ENCODE data around the gene COL23A1.
"Not testable (repeated sequence)": the region's sequence is repeated elsewhere in the genome, so short reads cannot be mapped to it uniquely, and the experiment has no call there.

The COL23A1 gene

DNA sequence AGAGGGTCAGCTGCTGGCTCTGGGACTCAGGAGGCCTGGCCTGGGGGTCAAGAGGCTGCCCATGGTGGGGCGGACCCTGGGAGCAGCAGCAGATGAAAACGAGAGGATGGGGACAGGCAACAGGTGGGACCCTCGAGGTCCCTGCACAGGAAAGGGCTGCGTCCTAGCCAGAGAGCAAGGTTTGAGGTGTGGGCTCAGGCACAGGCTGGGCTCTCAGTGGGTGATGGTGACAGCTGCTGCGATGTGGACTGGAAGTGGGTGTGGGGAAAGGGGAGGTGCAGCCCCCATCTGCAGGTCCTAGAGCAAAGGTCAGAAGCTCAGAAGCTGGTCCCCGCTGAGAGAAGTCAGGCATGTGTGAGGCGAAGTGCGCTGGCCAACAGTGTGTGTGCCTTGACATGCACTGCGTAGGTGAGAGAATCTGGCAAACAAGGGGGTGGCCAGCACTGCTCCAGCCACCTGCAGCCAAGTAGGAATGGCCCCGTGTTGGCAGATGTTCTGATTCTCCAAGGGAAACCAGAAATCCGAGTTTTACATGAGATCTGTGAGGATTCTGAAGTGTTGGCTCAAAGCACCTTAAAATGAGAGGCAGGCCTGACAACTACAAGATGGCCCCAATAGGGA is 85.7 kb downstream of the COL23A1 start:
- no peak for DNase-seq (ENCODE audit: low spot score)

DNA sequence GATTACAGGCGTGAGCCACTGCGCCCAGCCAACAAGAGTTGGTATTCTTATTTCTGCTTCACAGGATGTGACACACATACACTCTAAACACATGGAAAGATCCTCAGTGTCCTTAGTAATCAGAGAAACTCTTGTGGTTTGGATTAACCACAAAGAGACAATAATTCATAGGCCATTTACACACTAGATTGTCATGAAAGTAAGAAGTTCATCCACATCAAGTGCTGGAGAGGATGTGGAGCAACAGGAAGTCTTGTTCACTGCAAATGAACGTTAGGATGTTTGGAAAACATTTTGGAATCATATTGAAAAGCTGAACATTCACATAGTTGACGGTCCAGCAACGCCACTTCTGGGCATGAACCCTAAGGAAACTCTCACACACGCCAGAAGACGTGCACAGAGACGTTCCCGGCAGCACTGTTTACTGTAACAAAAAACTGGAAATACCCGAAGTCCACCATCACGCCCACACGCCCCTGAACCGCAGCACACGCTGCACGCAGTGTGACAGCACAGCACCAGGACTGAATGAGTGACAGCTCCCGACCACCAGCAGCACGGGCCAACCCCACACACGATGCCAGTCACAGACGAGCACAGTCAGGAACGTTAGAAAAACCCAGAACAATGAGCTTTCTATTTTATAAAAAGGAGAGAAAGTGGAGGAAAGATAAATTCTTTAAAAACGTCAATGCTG is 87.6 kb downstream of the COL23A1 start:
- peak; percentile 71 for DNase-seq (ENCODE audit: low spot score)

DNA sequence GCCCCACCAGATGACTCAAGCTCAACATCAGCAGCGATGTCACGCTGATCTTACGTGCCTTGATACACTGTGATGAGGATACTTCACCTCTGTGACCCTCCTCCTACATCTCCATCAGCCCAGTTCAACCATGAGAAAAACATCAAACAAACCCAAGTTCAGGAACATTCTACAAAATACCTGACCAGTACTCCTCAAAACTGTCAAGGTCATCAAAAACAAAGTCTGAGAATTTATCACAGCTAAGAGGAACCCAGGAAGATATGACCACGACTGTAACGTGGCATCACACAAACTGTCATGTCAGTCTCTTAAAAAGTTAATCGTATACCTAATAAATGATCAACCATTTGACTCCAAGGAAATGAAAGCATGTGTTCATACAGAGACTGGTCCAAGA is 90.8 kb downstream of the COL23A1 start:
- peak; percentile 47 for DNase-seq (ENCODE audit: low spot score)

DNA sequence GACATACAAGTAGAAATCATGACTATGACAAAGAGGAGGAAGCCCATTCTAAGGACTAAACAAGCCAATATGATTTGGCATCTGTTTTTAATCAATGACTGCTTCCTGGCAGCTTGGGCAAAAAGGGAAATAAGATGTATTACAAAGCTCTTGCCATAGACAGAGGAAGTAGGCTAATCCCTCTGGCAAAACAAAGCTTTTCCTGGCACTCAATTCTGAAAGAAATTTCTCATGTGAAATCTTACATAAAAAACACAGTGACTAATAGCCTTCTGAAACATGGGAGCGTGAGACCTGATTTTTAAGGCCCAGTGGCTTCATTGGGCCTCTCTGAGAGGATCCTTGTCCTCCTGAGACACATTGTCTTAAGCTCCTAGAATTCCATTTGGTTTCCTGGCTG is 93.6 kb downstream of the COL23A1 start:
- no peak for DNase-seq (ENCODE audit: low spot score)

DNA sequence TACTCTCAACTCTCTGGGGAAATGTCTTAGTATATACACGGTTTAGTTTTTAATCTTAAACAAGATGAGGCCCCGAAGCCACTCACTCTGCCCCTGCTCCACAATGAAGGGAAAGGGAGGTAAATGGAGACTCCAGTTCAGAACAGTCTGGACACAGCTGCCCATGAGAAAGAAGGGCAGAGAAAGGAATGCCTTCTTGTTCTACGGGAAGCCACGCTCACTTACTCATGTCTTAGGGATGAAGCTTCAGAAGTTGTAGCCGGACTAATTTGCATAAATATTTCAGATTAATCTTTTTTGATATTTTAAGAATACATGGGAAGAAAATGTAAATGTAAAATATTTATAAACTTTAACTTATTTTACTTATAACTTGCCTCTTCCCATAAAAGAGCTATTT is 94.0 kb downstream of the COL23A1 start:
- DNase-seq (ENCODE audit: low spot score): no peak

DNA sequence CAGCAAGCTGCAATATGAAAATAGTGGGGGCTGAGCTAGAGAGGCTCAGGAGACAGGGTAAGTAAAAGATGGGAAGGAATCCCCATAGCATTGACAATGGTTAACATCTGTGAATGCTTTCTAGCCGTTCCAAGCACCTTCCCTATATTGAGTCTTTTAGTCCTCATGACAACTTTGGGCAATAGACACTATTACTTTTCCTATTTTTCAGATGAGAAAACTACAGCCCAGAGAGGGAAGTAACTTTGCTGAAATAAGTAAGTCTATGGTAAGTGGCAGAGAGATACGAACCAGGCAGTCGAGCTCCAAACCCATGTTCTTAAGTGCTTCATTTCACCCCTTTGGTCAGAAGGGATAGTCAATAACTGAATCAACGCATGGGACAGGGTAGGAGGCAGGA is 94.5 kb downstream of the COL23A1 start:
- no peak for DNase-seq (ENCODE audit: low spot score)

DNA sequence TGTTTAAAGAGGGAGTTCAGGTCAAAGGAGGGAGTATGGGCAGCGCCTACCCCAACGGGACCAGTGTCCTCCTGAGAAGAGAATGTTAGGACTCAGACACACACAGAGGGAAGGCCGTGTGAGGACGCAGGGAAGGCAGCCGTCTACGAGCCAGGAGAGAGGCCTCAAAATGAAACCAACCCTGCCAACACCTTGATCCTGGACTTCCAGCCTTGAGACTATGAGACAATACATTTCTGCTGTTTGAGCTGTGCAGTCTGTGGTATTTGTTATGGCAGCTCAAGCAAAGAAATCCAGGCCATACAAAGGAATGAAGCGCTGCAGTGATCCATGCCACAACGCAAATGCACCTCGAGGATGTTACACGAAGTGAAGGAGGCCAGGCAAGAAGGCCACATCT is 97.9 kb downstream of the COL23A1 start:
- no peak for DNase-seq (ENCODE audit: low spot score)

DNA sequence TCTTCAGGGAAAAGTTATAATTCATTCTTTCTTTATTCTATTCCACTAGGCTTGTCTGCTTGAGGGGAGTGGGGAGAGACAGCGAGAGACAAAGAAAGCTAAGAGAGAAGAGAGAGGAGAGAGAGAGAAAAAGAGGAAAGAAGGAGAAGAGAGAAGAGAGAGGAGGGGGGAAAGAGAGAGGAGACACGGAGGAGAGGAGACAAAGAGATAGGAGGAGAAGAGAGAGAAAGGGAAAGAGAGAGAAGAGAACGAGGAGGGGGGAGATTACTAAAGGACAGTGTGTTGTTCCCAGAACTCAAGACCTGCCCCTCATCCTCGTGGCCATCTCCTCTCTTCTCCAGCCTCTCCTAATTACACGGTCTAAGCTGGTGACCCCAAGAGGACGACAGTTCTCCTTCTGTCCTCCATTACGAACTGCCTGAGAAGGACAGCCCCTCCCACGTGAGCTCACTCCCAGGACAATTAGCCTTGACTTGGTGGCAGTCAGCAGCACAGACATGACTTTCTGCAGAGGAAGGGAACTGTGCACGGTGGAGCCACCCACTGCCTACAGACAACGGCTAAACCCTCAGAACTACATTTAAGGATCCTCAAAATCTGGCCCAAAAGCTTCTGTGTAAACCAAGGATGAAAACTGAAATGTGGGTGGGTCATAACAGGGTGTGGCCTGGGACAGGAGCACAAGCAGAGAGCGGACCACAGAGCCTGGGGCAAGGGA is 99.1 kb downstream of the COL23A1 start:
- no peak for DNase-seq (ENCODE audit: low spot score)

DNA sequence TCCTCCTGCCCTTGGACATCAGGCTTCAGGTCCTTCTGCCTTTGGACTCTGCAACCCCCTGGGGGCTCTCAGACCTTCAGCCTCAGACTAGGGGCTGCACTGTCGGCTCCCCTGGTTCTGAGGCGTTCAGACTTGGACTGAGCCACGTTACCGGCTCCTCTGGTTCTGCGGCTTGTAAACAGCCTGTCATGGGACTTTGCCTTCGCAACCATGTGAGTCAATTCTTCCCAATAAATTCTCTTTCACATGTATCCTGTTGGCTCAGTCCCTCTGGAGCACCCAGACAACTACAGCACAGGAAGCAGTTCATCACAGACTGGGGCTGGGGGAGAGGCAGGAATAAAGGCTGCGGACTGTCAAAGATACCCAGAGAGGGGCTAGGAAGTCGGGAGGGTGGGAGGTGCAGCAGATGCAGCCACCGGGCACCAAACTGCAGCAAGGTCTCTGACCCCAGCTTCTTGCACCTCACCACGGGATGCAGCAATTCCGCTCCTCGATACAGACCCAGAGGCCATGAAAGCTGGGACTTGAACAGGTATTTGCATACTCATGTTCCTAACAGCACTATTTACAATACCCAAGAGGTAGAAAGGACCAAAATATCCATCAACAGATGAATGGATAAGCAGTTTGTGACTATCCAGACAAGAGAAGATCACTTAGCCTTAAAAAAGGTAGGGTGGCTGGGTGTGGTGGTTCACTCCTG is 100.8 kb downstream of the COL23A1 start:
- no peak for DNase-seq (ENCODE audit: low spot score)

DNA sequence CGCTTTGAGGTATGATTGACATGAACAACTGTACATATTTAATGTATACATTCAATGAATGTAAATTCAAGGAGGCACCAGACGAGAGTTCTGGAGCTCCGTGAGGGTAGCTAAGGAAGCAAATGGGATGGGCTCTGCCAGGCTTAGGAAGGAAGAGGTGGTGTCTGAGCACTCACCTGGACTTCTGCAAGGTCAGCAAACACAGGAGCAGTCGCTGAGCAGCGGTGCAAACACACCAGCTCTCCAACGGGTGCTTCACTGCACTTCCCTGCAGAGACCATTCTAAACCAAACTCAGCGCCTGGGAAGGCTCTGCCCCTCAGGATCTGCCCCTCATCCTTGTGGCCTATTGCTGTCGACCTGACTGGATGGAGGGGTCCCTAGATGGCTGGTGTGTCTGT is 101.5 kb downstream of the COL23A1 start:
- no peak for DNase-seq (ENCODE audit: low spot score)

DNA sequence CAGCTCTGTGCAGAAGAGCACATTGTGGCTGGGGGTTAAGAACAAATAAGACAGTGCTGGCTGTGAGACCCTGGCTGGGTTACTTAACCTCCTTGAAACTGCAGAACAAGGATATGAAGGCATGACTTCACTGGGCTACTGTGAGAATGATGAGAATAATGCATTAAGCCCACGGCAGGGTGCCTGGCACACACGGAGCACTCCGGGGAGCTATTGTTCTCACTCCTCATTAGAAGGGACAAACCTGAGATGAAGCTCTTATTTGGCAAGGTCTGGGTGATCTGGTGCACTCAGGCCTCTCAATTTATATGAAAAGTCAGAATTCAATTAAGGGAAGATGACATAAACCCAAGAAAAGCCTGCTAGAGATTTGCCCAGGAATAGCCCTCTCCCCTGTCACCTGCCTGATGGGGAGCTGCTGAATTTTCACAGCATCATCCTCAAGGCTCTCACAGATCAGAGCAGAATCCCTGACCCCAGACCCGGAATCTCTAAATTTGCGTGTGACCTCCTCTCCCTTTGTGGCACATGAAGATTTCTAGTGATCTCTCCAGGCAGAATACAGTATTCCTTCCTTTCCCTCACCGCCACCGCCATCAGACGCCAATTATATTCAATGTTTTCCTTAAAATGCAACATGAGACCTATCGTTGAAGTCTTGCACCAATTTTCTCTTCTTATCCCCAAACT is 102.1 kb downstream of the COL23A1 start:
- DNase-seq (ENCODE audit: low spot score): no peak

DNA sequence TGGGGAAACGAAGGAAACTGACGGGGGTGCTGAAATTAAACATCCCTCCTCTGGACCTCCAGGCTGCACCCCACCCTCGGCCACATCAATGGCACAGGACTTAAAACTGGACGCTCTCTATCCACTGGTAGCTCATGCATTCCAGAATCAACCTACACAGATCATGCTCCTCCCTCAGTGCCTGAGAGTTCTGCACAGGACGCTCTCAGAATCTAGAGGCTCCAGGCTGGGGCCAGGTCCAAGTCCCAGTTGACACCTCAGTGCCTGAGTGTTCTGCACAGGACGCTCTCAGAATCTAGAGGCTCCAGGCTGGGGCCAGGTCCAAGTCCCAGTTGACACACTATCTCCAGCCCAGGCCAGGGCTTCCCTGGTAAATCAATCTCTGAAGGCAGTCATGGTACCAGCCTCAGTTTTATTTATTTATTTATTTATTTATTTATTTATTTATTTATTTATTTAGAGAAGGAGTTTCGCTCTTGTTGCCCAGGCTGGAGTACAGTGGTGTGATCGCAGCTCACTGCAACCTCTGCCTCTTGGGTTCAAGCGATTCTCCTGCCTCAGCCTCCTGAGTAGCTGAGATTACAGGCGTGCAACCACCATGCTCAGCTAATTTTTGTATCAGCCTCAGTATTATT is 103.2 kb downstream of the COL23A1 start:
- not testable (repeated sequence) for DNase-seq (ENCODE audit: low spot score)

DNA sequence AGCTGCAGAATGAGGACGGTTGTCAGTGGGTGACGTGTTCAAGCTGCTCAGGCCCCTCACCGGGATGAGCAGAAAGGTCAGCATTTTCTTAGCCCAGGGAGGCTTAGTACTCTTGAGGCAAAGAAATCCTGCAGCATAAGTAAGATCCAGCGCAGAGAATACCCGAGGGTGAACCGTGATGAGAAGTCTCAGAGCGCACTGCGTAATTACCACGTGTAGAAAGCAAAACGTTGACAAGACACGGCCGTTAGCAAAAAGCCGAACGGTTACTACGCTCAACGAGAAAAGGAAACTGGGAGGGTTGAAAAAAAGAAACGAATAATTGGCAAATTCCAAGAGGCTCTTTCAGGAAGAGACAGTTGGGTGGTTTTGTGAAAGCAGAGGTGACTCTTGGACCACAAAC is 104.0 kb downstream of the COL23A1 start:
- no peak for DNase-seq (ENCODE audit: low spot score)

DNA sequence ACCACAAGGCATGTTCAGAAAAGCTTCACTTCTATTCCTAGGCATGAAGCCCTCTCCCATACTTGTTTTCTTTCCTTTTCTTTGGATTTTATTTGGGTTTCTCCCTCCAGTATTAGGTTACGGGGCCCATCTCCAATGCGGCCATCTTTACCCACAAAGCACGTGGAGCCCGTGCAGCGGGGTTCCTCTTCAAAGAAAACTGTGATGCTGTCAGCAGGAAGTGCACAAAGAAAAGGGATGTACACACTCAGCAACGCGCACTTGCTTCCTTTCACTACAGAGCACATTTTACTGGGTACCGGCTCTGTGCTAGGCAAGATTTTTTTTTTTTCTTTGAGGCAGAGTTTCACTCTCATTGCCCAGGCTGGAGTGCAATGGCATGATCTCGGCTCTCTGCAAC is 106.6 kb downstream of the COL23A1 start:
- no peak for DNase-seq (ENCODE audit: low spot score)

DNA sequence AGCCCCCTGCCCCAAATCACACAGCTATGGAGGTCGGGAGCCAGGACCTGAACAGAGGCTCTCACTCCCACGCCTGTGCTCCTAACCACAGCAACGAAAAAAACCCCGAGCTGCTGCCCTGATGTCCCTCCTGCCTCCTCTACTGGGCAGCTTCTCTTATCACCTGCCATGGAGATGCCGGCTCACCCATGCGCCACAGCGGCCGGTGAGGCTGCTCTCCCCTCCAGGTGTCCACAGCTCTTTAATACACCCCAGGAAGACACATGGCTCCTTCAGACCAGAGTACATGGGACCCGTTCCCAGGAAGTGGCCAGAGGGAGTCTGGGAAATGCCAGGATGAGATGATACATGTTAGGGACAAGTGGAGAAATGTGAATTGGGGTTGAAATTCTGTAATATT is 110.9 kb downstream of the COL23A1 start:
- no peak for DNase-seq (ENCODE audit: low spot score)

DNA sequence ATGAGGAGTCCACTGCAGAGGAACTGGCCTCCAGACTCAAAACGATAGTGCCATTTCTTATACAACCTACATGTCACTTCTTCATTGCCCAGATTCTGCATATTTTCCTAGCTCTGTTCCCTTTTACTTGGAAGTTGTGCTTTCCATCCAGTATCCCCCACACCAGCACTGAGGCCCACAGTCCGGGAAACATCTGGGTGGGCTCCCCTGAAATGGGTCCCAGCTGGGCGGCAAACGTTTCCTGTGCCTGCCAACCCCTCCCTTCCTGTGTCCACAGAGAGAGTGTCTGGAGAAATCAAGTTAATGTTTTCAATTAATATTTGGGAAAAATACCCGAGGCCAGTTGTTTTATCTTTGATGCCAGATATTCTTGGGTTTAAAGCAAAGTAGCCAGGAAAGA is 111.8 kb downstream of the COL23A1 start:
- no peak for DNase-seq (ENCODE audit: low spot score)

DNA sequence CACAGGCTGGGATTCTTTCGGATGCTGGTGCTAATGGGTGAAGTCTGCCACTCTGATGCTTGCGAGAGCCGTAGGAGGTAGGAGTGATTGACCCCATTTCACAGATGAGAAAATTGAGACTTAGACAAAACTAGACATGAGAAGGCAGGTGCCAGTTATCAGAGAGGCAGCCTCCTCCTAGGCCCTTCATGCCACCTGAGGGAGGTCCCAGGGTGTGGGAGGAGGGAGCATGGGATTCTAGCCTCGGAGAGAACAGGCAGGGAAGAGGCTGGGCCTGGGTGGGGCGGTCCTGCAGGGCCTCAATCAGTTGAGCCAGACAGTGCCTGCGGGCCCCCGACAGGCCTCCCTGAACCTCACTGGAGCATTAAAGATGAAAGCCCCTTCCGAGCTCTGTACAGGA is 112.4 kb downstream of the COL23A1 start:
- DNase-seq (ENCODE audit: low spot score): no peak

DNA sequence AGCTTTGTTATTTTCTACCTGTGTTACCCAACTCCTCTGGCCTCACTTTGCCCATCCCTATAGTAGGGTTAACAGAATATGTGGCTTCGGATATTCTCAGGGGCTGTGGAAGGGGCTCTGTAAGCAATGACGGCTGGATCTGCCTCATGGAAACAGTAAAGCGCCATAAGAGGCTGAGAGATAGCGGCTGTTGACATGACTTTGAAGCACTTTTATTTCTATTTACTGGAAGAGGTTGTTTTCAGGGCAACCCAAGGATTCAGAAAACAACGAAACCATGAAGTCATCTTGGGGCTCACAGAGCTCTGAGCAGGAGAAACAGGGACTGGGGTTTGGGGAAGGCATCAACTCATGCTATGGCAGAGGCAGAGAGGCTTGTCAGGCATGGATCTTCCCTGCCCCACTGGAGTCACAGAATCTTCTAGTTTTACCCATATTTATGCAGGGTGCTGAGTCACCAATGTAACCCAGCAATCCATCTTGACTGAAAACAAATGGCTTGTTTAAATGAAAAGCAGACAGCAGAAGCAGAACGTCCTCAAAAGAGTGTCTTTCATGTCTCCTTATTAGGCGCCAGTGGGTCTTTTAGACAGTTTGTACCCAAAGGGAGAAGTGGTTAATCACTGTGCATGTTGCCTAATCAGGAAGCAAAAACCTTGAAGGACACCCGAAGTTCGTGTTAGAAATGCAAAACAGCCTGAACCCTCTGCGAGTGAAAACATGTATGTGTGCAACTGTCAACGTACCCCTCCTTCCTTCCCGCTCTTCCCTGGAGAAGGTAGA is 113.0 kb downstream of the COL23A1 start:
- no peak for DNase-seq (ENCODE audit: low spot score)

DNA sequence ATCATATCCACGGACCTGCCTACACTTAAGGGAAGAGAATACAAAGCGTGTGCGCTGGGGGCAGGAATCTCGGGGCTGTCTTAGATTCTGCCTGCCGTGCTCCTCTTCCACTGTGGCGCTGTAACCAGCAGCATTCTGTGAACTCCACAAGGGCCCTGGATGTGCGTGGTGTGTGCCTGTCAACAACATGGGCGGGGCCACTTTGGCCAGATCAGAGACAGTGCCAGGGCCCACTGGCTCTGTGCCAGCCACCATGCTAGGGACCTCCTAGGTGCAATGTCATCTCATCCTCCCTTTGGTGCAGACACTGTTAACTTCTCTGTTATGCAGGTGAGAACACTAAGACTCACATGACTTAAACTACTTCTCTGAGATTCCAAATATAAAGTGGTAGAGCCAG is 113.7 kb downstream of the COL23A1 start:
- no peak for DNase-seq (ENCODE audit: low spot score)

DNA sequence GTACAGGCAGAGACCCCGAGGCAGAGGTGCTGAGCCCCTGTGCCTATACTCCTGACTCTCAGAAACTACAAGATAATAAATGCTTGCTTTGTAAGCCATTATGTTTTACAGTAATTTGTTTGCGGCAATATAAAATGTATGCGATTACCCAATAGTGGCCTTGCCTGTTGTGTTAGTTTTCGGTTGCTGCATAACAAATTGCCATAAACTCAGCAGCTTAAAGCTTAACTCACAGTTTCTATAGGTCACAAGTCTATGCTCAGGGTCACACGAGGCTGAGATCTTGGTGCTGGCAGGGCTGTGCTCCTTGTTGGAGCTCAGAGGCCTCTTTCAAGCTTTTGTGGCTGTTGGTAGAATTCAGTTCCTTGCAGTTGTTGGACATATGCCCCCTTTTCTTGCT is 114.8 kb downstream of the COL23A1 start:
- no peak for DNase-seq (ENCODE audit: low spot score)

Data from kidney tubule cell (primary cell).